ENCODE results near the gene ABLIM1.

The ABLIM1 gene

DNA sequence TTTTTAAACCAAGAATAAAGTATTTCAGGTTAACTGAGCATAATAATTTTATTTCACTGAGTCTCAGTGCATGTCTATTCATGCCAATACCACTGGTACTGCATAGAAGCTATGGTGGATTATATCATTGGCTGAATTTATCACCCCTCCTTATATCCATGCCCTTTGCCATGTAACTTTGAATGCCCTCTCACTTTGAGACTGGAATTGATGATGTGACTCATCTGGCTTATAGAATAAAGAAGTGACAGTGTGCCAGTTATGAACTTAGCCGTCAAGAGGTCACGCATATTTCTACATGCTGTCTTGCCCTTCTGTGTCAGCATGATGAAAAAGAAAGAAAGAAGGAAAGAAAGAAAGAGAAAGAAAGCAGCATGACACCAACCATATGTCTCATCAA is 20.7 kb upstream of the ABLIM1 start:
- no peak for DNase-seq

DNA sequence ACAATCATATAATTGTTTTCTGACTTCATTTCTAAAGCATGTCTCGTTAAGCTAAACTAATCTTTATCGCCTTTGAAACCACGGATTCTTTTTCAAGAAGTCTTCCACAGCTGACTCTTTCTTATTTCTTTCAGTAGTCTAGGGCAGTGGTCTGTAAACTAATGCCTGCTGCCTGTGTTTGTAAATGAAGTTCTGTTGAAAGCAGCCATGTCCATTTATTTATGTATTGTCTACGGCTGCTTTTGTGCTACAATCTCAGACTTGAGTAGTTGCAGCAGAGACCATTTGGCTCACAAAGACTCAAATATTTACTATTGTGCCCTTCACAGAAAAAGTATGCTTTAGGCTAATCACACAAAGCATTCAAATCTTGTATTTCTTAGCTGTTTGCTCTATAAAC is 20.3 kb upstream of the ABLIM1 start:
- no peak for DNase-seq

DNA sequence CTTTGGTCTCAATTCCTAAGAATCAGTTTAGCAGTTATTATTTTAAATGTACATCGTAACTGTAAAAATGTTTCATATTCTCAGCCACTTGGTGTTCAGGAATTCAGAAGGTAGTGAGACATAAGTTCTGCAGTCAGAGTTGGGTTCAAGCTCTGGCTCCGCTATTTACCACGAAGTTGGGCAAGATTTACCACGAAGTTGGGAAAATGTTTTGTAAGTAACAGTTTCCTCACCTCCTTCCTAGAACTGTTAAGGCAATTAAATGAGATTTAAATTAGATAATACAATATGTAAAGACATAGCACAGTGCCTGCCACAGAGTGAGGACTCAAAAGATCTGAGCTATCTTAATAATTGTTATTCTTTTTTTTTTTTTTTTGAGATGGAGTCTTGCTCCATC is 16.3 kb upstream of the ABLIM1 start:
- no peak for DNase-seq

DNA sequence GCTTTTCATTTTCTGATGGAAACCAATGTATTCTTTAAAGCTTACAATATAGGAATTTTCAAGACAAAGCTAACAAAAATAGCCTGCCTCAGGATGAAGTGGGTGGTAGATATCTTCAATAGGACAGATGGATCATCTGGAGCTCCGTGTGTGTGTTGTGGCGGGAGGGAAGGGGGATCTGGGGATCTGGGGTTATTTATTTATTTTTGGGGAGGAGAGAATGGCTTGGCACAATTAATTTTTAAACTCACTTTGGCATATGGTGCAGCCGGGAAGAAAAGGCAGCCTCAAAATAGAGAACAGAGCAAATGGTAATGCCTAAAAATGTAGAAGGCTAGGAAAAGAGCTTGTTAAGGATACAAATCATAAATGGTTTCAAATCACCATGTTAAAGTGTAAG is 11.6 kb upstream of the ABLIM1 start:
- no peak for DNase-seq

DNA sequence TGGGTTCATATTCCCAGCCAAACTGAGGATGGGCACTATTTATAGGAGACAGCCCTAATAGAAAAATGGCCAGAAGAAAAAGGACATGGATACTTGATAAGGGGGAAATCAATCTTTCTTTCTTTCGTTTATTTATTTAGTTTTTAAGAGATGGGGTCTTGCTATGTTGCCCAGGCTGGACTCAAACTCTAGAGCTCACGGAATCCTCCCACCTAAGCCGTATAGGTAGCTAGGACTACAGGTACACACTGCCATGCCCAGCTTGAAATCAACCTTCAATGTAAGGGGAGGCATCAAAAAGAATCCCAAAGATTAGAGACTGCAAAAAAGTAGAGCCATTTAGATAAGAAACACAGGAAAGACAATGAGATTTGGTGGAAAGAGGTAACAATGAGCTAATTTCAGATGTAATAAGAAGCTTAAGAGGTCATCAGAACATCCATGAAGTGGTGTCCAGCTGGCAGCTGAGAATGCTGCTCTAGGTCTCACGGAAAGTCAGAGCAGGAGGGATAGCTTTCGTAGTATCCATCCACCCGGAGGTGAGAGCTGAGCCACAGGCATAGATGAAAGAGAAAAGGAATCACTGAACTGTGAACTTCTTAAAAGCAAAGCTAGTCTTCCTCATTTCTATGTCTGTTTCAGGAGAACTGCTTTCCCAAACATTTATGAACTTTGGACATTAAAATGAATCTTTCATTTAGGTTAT is 10.5 kb upstream of the ABLIM1 start:
- no peak for DNase-seq

DNA sequence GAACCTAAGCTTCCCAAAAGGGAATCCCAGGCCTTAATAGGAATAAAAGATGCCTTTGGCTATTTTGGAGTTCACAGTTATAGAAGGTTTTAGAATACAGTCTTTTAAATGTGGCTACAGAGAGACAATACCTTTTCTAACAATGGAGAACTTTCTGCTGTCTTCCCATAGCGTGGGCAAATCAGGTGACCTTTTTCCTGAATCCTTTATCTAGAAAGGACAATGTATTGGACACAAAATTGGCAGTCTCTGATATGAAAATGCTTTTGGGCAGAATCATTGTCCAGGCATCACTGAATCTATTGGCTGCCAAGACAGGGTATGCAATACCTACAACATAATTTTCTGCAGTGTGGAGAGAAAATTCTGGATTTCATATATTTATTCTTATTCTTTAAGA is 7.8 kb upstream of the ABLIM1 start:
- DNase-seq = no peak

DNA sequence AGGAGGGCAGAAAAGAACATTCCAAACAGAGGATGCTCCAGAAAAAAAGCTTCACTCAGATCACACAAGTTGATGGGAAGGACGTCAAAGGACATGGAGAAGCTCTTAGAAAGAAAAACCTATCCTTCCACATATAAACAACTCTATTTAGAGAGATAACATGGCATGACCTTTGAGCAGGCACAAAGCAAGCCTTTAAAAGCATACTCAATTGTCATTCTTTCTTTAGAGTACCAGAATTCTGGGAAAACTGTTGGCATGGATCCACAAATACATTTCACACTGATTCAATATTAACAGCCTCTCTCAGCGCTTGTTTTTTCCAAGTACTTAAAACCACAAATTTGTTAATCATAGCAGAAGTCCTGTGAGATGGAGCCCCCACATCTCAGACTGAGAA is 7.3 kb upstream of the ABLIM1 start:
- DNase-seq = no peak

DNA sequence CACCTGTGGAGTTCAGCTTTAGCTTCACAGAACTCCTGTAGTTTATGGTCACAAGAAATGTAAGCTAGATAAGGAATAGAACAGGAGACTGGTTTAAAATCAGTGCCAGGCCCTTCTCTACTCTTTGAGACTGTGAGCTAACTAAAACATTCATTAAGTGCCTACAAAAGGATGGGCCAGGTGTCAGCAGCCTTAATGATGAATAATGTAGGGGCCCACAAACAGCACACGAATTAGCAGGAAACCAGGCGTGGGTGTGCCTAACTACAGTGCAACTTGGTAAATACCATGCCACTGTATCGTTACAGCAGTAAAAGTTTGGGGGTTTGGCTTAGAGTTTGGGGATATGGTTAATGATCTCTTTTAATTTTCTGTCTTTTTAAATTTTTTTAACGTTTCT is 6.1 kb upstream of the ABLIM1 start:
- no peak for DNase-seq

DNA sequence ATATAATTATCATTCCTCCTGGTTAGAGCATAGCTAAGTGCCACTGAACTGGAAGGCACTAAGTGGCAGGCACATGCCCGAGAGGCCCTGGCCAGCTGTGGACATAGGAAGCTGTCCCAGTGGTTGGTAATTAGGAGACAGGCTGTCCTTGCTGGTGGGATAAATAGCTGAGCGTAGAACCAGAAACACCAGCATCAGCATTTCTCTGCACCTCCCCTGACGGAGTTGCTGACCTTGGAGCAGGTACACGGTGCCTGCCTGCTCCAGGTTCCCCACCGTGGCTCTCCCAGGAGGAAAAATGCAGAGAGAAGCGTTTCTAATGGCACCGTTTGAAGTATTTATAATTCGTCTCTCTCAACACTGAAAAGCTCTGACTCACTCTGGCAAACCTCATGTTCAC is 5.6 kb upstream of the ABLIM1 start:
- DNase-seq = no peak

DNA sequence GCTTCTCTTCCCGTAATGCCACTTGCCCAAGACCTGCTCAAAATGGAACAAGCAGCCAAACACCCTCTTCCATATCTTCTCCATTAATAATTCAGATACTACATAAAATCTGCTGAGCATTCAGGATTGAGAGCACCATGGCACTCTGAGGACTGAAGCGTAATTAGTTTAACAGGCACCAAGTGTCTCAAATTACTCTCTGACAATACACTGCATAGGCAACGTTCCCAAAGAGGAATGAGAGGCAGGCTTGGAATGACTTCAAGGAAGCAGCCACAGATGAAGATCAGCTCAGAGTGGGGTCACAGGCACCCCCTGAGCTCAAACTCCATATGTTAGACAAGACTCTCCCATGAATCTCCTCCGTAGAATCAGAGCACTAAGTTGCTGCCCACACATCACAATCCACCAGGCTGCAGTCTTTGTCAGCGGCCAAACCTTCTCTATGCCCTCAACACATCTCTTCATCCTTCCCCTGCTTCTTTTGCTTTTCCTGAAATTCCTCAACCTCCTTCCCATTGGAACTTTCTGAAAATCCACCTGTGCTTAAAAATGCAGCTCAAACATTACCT is 4.7 kb upstream of the ABLIM1 start:
- DNase-seq = no peak

DNA sequence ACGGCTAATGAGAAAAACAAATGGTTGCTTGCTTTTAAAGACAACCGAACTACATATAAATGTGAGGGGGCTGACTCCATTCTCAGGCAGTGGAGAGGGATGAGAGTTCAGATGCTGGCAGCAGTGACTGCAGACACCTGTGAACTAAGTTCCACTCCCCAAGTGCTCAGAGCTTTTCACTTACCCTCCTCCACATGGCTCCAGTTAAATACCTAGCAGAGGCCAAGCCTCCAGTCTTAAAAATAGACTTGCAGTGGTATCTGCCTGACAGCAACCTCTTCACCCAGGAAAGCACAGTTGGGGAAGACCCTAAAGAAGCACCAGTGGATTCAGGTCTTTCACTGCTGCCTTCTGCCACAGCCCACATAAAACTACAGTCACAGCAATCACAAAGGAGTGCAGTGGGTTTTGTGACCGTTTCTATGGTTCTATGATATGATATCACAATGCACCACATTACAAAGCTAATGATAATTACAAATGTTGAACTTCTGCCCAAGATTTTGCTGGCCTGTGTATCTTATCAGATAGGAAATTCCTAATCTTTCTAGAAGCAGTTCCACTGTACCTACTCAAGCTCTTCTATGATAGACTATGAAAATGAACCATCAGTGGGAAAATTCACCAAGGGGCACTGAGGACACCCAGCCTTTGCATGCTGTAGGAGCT is 3.3 kb upstream of the ABLIM1 start:
- DNase-seq = no peak

DNA sequence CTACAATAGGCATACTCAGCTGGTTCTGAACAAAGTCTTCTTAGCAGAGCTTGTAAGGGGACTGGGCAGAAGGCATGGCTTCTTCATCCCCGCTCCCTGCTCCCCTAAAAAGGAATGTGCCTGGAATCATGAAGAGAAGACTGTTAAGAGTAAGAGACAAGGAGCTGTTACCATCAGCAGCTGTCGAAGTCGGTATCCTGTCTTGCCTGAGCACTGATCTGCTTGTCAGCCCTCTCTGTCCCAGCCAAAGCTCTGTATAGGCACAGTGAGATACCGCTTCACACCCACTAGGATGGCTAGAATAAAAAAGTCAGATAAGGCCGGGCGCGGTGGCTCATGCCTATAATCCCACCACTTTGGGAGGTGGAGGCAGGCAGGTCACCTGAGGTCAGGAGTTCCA is 2.4 kb downstream of the ABLIM1 start:
- no peak for DNase-seq

DNA sequence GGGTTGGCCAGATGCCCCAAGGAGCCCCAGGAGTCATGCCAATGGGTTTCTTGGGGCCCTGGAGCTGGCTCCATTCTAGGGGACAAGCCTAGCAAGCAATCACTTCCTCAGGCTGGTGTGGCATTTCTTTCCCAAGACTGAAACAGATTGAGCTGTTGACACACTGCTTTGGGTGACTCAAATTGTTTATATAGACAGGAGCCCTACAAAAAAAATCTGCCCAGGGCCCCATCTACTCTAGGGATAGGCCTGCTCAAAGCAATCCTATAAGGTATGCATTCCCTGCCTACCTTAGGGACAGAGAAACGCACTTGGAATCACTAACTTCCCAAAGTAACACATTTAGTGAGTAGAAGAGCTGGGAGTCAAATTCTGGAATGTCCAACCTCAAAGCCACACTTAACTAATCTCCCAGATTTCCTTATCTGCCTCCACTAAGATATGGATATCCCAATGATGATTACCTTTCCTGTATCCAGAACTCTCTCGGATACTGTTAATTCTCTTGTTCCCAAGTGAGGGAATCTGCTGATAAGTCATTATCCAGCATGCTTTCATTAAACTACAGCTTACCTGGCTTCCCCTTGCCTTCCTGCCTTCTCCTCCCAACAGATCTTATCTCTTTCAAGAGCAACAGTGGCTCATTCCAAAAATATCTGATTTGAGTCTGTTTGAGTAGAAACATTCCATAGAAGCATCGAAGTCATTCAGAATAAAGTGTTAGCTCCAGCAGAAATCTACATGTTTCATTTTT is 3.1 kb downstream of the ABLIM1 start:
- no peak for DNase-seq

DNA sequence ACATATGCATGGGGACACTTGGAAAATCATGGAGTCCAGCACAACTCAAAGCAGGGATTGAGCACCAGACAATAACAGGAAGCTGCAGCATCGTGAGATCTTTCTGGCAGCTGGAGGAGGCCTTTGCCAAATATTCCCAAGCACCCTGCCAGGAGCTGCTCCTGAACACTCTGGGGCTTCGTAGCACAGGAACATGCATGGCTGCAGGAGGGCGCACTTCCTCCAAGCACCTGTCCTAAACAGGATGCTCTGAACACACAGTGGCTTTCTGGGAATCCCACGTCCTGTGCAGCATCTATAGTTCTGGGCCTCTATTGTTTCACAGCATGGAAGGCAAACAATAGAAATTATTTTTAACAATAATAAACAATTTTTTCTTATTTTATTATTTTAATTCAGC is 4.1 kb downstream of the ABLIM1 start:
- DNase-seq = no peak

DNA sequence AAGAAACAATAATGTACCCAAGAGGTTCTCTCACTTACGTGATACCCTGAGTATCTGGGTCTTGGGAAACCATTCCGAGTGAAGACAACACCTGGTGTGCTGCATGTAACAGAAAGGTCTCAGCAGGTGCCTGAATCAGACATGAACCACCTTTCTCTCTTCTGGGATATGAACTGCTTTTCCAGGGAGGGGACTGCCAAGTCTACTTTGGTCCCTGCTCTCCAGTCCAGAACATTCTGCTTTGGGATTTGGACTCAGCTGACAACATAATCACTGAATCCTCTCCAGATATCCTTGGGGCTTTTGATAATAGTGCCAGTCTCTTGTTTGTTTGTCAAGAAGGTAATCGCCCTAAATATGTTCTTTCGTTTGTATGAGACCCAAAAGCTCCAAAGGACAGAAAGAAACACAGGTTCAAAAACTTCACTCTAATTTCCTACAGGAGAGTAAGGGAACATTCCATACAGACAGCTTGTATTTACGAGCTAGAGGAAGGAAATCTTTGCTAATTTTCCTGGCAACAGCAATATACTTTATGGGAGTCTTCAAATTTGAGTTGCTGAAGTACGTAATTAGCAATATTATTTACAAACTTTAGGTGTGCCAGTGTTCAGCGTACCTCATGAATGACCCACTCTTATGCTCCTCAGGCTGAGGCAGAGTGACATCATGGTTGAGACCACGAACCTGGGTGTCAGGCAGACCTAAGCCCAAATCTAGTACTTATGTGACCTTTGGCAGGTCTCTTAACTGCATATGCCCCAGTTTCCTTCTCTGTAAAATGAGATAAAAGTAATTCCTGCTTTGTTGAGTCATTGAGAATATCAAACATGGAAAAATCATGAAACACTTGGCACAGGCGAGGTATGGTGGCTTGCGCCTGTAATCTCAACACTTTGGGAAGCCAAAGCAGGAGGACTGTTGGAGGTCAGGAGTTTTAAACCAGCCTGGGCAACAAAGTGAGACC is 5.4 kb downstream of the ABLIM1 start:
- DNase-seq = no peak

DNA sequence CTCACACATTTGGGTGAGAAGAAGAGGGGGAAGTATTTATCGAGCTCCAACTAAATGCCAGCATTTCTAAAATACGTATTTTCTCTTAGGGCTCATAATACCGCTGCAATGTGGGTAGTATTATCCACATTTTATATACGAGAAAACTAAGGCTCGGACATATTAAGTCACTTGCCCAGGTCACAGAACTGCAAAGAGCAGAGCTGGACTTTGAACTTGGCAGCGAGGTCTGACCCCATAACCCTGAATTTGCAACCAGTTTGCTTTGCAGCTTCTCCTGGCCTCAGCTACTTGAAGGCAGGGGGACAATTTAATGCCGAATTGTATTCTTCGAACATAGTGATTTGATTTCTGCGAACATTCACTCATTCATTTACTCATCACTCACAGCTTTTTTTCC is 7.2 kb downstream of the ABLIM1 start:
- DNase-seq = no peak

DNA sequence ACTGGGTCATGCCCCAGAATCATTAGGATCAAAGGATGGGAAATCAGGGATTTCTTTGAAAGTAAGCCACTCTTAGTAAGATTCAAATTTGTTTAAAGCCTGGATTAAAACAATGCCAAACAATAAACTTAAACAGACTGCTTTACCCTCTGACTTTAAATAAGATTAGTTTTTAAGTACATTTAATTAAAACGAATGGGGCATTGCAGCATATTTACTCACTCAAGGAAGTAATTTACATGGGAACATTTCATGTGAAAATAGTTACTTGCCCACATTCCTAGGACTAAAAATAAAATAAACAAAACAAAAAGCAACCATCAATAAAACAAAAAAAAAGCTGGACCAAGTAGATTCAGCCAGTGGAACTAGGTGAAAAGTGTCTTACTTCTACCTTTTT is 7.8 kb downstream of the ABLIM1 start:
- DNase-seq = no peak

DNA sequence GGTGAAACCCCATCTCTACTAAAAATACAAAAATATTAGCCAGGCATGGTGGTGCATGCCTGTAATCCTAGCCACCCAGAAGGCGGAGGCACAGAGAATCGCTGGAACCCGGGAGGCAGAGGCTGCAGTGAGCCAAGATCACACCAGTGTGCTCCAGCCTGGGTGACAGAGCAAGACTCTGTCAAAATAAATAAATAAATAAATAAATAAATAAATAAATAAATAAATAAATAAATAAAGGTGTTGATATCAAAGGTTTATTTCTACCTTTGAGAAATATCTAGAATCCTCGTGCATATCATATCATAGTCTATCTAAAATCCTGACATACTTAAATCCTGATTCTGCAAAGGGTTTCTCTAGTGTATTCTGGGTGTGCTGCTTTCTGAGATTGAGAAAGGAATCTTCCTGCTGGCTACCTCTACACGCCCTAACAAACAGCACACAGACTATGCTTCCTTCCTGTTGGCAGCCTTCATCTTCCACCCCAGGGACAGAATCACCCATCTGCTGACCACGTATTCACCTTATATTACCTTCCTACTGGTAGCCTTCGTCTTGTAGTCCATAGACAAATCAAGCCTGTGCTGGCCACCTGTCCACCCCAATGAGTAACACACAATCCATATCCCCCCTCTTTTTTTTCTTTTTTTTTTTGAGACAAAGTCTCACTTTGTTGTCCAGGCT is 8.7 kb downstream of the ABLIM1 start:
- DNase-seq = no peak

DNA sequence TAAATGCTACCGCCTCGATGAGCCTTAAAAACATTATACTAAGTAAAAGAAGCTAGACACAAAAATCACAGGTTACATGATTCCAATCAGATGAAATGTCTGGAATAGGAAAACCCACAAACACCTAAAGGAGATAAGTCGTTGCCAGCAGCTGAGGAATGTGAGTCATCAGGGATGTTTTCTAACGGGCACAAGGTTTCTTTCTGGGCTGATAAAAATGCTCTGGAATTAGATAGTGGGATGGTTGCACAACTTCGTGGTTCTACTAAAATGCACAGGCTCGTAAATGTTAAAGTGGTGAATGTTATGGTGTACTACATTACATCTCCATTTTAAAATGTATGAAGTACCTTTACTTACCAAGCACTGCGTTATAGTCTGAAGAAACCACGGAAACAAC is 9.7 kb downstream of the ABLIM1 start:
- DNase-seq = no peak

DNA sequence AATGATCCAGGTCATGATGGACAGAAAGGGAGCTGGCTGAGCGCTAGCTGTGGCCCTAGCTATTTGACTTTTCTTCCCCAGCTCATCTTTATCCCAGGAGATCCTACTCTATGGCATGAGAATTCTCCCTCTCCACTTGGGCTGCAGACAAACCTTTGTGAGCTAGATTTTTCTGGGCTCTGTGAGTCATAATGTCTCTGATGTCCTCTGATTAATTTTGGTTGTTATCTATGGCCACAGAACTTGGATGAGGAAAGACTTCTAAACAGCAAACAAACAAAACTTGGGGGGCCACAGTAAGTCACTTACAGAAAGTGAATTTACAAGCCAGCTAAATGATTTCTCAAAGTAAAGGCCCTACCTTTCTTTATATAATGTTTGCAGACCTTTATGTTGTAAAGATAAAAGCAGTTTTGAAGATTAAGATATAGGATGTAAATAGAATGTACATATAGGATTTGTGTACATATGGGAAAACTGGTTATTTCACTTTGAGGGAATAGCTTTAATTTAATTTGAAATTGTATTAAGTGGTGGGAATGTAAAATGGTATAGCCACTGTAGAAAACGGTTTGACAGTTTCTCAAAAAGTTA is 10.4 kb downstream of the ABLIM1 start:
- no peak for DNase-seq

DNA sequence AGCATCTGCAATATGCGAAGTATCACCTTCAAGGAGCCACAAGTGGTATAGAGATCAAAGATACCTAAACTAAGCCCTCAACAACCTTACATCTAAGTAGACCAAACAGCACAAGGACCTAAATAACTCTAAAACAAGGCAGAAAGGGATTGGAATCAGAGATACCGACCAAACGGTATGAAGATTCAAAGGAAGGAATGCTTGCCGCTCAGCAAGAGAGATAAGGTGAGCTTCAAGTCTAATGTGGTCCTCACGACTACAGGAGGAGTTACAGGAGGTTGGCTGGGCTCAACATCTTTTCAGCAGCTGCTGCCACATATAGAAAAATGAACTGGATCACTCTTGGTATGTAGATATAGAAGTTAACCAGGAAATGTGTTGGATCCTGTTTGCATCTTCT is 11.6 kb downstream of the ABLIM1 start:
- no peak for DNase-seq

DNA sequence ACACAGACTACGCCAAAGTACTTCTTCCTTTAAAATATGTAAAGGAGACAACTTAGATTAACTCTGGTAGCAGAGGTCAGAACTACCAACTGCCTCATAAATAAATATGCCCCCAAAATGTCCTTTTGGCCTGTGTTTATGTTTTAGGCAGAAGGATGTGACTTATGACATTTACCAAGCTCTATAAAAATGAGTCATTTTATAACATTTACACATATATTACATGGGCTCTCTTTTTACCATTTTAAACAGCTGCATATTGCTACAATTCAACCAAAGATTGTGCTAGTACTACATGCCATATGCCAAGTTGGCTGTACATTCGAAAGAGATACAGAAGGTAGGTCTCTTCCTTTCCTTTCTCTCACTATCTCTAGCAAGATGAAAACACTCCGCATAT is 12.4 kb downstream of the ABLIM1 start:
- no peak for DNase-seq
